HepG2 (cell line): ENCODE measurements around the gene GNG7. TPM values are rescaled to one million over a fixed set of nuclear protein-coding genes. Genes with fewer than 3 reads are reported as not detected.

Source experiments
- BORCS8-MEF2B ChIP-seq: sonication (generic); formaldehyde crosslinking; IDR thresholded peaks from 2 replicates; pipeline ENCODE4 v1.8.0; 2022; ENCODE audit warnings: mild to moderate bottlenecking, missing genetic modification reagents
- HNF4A ChIP-seq: sonication (generic); formaldehyde crosslinking; IDR thresholded peaks from 2 replicates; pipeline ENCODE4 v1.4.0; 2020; ENCODE audit warnings: missing genetic modification reagents
- MAZ ChIP-seq, 2 experiments: sonication (generic) in 1 of 2; formaldehyde crosslinking in 1 of 2; IDR thresholded peaks; 2 replicates each; pipeline versions ENCODE4 v1.5.0 to v1.6.1; 2012 to 2020; ENCODE audit warnings: low read depth in 2 of 2, mild to moderate bottlenecking in 2 of 2, borderline replicate concordance in 1 of 2, improper control_type of control experiment in 1 of 2, low read length in 1 of 2, missing genetic modification reagents in 1 of 2, moderate library complexity in 1 of 2
- PRMT3 ChIP-seq: sonication (generic); formaldehyde crosslinking; IDR thresholded peaks from 2 replicates; pipeline ENCODE4 v1.8.1; 2022; ENCODE audit warnings: low read depth, mild to moderate bottlenecking, moderate library complexity, missing genetic modification reagents, borderline replicate concordance
- ZBTB20 ChIP-seq: sonication (generic); formaldehyde crosslinking; IDR thresholded peaks from 2 replicates; pipeline ENCODE4 v1.8.1; 2023; ENCODE audit warnings: missing genetic modification reagents, low read depth, mild to moderate bottlenecking, borderline replicate concordance
- ZFP41 ChIP-seq: sonication (generic); formaldehyde crosslinking; IDR thresholded peaks from 2 replicates; pipeline ENCODE4 v1.4.0; 2020; ENCODE audit warnings: mild to moderate bottlenecking, missing genetic modification reagents, borderline replicate concordance
- ZNF20 ChIP-seq: sonication (generic); formaldehyde crosslinking; IDR thresholded peaks from 2 replicates; pipeline ENCODE4 v1.4.0; 2020; ENCODE audit warnings: mild to moderate bottlenecking, moderate library complexity, missing genetic modification reagents
- ZNF546 ChIP-seq: sonication (generic); formaldehyde crosslinking; conservative IDR thresholded peaks from 2 replicates; pipeline ENCODE4 v1.8.1; 2023; ENCODE audit warnings: mild to moderate bottlenecking, missing genetic modification reagents
- polyA plus RNA-seq, 8 experiments: library from polyadenylated mRNA; depleted of rRNA in 3 of 8; stranded (reverse) in 7 of 8; unstranded in 1 of 8; fragments of >200 nt; fragmentation: Illumina TruSeq in 4 of 8; extraction: Trizol in 4 of 8; gene quantifications; 2 replicates each; pipeline versions ENCODE4 v1.2.1 to v1.2.3, GENCODE V29; 2011 to 2016; ENCODE audit warnings: low read depth in 4 of 8, missing spikeins in 1 of 8, mixed read lengths in 1 of 8; ENCODE audit not compliant: insufficient read depth in 1 of 8
- total RNA-seq, 5 experiments: library from RNA; depleted of rRNA; stranded (reverse); fragments of >200 nt; fragmentation: Illumina TruSeq; extraction: Trizol; gene quantifications; 2 replicates each; pipeline ENCODE4 v1.2.3, GENCODE V29; 2016; ENCODE audit warnings: low read depth in 1 of 5
- TF ChIP-seq, protein P1 (sequence below): sonication (generic); formaldehyde crosslinking; IDR thresholded peaks from 2 replicates; pipeline ENCODE4 v1.5.0; 2020; ENCODE audit warnings: missing genetic modification reagents, mild to moderate bottlenecking, borderline replicate concordance
- TF ChIP-seq, protein P2 (sequence below): IDR thresholded peaks from 2 replicates; pipeline ENCODE4 v1.6.1; 2016; ENCODE audit warnings: mild to moderate bottlenecking
- TF ChIP-seq, protein P3 (sequence below): sonication (generic); formaldehyde crosslinking; IDR thresholded peaks from 2 replicates; pipeline ENCODE4 v1.4.0; 2020; ENCODE audit warnings: mild to moderate bottlenecking, missing genetic modification reagents

The GNG7 gene
- total and polyA plus RNA-seq, 2 of the 13 experiments (the other 11 are each of a cell fraction or from before 2014, with no cell fraction given): 1.4 to 3.3 TPM

DNA sequence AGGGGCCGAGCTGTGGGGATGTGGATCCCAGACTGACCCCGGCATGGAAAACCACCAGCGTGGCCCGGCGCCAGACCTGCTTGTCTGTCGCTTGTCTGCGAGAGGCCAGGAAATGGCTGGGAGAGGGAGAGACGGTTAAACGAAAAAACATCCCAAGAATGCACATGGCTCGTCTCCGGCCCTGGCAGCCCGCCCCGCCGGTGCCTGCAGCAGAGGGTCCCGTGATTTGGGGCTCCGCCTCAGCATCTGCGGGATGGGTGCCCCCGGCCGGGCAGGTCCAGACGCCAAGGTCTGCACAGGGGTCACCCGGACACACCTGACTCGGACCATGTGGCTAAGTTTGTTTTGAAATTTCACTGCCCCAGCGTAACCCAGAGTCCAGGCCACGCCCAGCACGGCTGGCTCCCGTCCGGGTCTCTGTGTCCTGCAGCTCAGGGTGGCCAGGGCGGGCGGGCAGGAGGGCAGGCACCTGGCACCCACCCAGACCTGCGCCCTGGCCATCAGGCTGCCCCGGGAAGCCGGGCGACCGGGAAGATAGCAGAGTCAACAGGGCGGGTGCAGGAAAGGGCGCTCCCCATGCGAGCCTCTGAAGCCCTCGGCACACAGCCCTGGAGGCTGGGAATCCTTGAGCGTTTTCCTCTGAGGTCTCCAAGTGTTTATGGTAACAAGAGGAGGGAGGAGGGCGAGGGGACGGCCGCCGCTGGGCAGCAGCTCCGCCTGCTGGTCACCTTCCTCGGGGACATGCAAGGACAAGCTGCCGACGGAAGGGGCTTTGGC, 123.4 kb downstream of the GNG7 start (continued):
- TF ChIP-seq, protein P1, sequence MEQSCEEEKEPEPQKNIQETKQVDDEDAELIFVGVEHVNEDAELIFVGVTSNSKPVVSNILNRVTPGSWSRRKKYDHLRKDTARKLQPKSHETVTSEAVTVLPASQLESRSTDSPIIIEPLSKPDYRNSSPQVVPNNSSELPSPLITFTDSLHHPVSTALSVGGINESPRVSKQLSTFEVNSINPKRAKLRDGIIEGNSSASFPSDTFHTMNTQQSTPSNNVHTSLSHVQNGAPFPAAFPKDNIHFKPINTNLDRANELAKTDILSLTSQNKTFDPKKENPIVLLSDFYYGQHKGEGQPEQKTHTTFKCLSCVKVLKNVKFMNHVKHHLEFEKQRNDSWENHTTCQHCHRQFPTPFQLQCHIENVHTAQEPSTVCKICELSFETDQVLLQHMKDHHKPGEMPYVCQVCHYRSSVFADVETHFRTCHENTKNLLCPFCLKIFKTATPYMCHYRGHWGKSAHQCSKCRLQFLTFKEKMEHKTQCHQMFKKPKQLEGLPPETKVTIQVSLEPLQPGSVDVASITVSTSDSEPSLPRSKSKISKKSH (CRISPR knock-in tag): no peak; the same call in 1 of the 2 replicates
- TF ChIP-seq BORCS8-MEF2B (CRISPR knock-in tag) (0 out of 2 replicates have a peak, but pooled peaks have one; percentile 61), PRMT3 (CRISPR knock-in tag) (no peak), ZBTB20 (CRISPR knock-in tag) (peak; percentile 50; the same call in 1 of the 2 replicates), ZNF546 (CRISPR knock-in tag) (no peak; the same call in 1 of the 2 replicates), ZFP41 (CRISPR knock-in tag) (peak; percentile 24; the same call in 1 of the 2 replicates), ZNF20 (CRISPR knock-in tag) (no peak), MAZ (IDR thresholded peaks at IDR 0.05; ENCODE audit: borderline replicate concordance, low read depth, low read length) (peak; percentile 77; the same call in 1 of the 2 replicates), MAZ (CRISPR knock-in tag; IDR thresholded peaks at IDR 0.05; ENCODE audit: low read depth) (peak; percentile 86; the same call in 1 of the 2 replicates), HNF4A (CRISPR knock-in tag) (peak; percentile 85)
- TF ChIP-seq, protein P2, sequence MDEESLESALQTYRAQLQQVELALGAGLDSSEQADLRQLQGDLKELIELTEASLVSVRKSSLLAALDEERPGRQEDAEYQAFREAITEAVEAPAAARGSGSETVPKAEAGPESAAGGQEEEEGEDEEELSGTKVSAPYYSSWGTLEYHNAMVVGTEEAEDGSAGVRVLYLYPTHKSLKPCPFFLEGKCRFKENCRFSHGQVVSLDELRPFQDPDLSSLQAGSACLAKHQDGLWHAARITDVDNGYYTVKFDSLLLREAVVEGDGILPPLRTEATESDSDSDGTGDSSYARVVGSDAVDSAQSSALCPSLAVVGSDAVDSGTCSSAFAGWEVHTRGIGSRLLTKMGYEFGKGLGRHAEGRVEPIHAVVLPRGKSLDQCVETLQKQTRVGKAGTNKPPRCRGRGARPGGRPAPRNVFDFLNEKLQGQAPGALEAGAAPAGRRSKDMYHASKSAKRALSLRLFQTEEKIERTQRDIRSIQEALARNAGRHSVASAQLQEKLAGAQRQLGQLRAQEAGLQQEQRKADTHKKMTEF (CRISPR knock-in tag): peak; percentile 95
- TF ChIP-seq, protein P3, sequence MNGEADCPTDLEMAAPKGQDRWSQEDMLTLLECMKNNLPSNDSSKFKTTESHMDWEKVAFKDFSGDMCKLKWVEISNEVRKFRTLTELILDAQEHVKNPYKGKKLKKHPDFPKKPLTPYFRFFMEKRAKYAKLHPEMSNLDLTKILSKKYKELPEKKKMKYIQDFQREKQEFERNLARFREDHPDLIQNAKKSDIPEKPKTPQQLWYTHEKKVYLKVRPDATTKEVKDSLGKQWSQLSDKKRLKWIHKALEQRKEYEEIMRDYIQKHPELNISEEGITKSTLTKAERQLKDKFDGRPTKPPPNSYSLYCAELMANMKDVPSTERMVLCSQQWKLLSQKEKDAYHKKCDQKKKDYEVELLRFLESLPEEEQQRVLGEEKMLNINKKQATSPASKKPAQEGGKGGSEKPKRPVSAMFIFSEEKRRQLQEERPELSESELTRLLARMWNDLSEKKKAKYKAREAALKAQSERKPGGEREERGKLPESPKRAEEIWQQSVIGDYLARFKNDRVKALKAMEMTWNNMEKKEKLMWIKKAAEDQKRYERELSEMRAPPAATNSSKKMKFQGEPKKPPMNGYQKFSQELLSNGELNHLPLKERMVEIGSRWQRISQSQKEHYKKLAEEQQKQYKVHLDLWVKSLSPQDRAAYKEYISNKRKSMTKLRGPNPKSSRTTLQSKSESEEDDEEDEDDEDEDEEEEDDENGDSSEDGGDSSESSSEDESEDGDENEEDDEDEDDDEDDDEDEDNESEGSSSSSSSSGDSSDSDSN (CRISPR knock-in tag): peak; percentile 71; the same call in 1 of the 2 replicates
